GM21723 (cell line): Measurements from ENCODE around the gene SLC16A8.

Source experiments
- ATAC-seq: cut with Tn5 transposase; IDR thresholded peaks from one replicate; pipeline ENCODE4 v1.9.1; 2021; ENCODE audit warnings: mild to moderate bottlenecking, moderate library complexity; ENCODE audit not compliant: unreplicated experiment

The SLC16A8 gene

DNA sequence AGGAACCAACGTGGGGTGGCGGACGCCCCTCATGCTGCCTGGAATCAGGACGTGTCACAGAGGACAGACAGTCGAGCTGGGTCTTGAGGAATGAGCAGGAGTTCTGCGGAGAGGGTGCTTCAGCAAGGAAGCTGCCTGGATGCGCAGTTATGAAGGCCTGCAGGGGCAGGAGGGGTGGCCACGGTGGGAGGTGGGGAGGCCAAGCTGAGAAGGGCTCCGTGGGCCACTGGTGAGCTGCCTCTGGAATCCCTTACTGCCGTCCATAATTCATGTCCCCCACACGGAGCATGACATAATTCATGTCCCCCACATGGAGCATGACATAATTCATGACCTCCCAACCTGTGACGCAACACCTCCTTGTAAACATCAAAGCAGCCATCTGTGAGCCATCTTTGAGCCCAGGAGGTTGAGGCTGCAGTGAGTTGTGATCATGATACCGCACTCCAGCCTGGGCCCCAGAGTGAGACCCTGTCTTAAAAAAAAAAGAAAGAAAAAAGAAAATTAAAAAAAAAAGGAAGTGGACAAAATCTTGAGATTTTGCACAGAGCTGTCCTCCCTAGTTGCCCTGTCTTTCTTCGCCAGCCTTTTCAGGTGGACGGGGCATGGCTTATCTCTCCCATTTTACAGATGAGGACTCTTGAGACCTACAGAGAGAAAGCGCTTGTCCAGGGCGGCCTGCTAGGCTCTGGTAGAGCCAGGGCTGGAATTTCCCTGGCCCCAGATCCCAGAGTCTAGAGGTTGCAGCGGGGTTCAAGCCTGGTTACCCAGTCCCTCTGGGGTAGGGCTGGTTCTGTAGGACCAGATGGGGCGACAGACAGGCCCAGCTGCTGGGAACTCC is 51.1 kb downstream of the SLC16A8 start:
- no peak for ATAC-seq

DNA sequence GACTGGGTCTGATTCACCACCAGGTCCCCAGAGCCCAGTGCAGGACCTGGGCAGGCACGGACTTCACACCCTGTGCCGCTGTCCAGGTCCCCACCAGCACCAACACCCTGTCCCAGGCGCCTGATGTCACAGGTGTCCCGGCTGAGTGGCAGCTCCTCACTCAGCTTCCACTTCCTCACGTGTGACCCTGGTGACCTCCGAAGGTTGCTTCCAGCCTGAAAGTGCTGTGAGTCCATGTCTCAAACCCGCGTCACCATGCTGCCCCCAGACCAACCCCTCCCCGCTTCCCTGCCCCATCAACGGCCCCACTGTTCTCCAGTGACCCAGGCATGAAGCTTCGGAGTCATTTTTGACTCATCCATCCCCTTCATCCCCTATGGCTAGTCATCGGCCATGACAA is 52.5 kb downstream of the SLC16A8 start:
- ATAC-seq, result no peak

DNA sequence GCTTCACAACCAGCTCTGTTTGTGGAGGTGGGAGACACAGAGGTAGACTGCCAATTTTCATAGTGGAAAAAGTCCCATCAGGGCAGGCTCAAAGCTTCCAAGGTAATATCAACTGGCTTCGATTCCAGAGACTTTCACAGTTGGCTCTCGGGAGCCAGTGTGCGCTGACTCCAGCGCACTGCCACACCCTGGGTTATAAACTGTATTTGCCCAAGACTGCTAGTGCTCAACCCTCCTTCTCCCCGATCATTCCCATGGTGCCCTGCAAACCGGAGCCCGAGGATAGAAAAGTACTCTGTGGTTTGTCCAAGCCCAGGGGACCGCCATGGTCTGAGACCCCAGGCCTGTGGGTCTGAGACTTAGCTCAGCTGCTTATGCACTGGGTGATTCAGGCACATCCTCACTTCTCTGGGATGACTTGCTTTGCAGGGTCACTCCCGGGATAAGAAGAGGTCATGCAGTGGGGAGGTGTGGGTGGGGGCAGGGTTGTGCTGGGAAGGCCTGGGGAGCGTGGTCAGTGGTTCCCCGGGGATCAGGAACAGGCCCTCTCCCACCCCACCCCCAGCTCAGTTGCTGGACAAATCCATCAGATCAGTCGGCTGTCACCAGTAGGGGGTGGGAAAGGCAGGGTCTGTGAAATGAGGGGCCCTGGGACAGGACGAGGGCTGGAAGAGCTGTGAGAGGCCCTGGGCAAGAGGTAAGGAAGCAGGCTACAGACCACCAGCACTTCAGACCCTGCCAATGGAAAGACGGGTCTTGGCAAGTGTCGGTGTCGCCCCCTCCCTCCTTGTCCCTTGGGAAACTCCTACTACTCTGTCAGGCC is 53.5 kb downstream of the SLC16A8 start:
- no peak for ATAC-seq

DNA sequence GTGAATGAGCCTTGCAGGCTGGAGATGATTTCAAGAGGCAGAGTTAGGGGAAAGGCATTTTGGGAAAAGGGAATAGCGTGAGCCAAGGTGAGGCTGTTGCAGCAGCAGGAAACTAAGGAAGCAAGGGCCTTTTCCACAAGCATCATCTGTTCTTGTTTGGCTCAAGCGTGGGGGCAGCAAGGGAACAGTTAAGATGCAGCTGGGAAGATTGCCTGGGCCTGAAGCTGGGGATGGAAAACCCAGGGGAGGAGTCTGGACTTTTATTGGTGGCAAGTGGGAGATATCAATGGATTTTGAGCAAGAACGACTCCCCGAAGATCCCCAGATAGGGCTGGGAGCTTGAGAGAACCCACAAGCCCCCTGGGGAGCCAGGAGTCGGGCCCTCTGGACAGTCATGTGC is 54.1 kb downstream of the SLC16A8 start:
- no peak for ATAC-seq

GRCh38 chr22:38029370-38029769 is 54.6 kb downstream of the SLC16A8 start:
- ATAC-seq, result no peak

- no peak for ATAC-seq
These were observed 55.4 kb downstream of the SLC16A8 start for GRCh38 chr22:38028344-38029130.
